K562 (cell line): ENCODE results near the gene SUPT20HL1. TPM values are rescaled to one million over a fixed set of nuclear protein-coding genes. Genes with fewer than 3 reads are reported as not detected.

ENCODE experiments used
- ATAC-seq: fragments of 200-7000 bp; cut with Tn5 transposase; 3 replicates; pipeline ENCODE4 v1.9.1; 2020; ENCODE audit warnings: moderate library complexity
- BruUV-seq: library from RNA; stranded (reverse); fragments of 400-500 nt; replicated peaks from 2 replicates; lab custom pipeline; 2021; lab: Mats Ljungman, UMichigan
- CTCF ChIA-PET: fragments of 300-600 bp; formaldehyde crosslinking; extraction: SDS; loops from one replicate; lab custom pipeline; 2021; ENCODE audit warnings: low intra/inter-chr PET ratio; lab: Yijun Ruan, JAX
- POLR2A ChIA-PET: fragments of 300-600, 350-650 bp; sonication (Branson Sonifier 250); formaldehyde crosslinking; extraction: SDS; loops from one replicate; lab custom pipeline; 2021; ENCODE audit warnings: antibody characterized with exemption, inconsistent platforms; lab: Yijun Ruan, JAX
- DNase-seq, 4 experiments: peaks; one replicate each; pipeline versions ENCODE4 v3.0.0 to v3.0.0-alpha.2; 2011 to 2018; ENCODE audit warnings: low spot score in 3 of 4, mixed read lengths in 3 of 4; ENCODE audit errors: extremely low read depth in 1 of 4
- FAIRE-seq: peaks from 2 replicates; lab custom pipeline; 2011; peaks lifted over from hg19 to GRCh38; lab: Jason Lieb, UNC
- H2AFZ ChIP-seq: 2 replicates; pipeline ENCODE4 v1.6.0; 2011; ENCODE audit warnings: low read depth, low read length, control low read depth, inconsistent platforms
- H3K27ac ChIP-seq: fragments of 200-600 bp; 3 replicates; pipeline ENCODE4 v1.8.0; 2011; ENCODE audit warnings: low read depth, mild to moderate bottlenecking, control low read depth, inconsistent platforms, low read length, moderate library complexity, mixed read lengths; ENCODE audit errors: extremely low read depth
- H3K27me3 ChIP-seq, 2 experiments: fragments of 300-600 bp in 1 of 2; 2 replicates in 1 of 2; 3 replicates in 1 of 2; pipeline versions ENCODE4 v1.6.0 to v1.8.0; 2011; ENCODE audit warnings: inconsistent platforms in 2 of 2, low read length in 2 of 2, mild to moderate bottlenecking in 1 of 2, mixed read lengths in 1 of 2, moderate library complexity in 1 of 2; ENCODE audit not compliant: control insufficient read depth in 2 of 2, insufficient read depth in 2 of 2
- H3K36me3 ChIP-seq: fragments of 300-600 bp; 3 replicates; pipeline ENCODE4 v1.8.0; 2011; ENCODE audit warnings: mild to moderate bottlenecking, low read length, inconsistent platforms; ENCODE audit not compliant: control insufficient read depth, insufficient read depth
- H3K4me1 ChIP-seq, 2 experiments: fragments of 200-600 bp in 1 of 2; replicated peaks in 1 of 2; 2 replicates in 1 of 2; 3 replicates in 1 of 2; pipeline versions ENCODE4 v1.5.1 to v1.8.0; 2011; ENCODE audit warnings: inconsistent platforms in 2 of 2, low read length in 2 of 2, mild to moderate bottlenecking in 1 of 2, mixed read lengths in 1 of 2, moderate library complexity in 1 of 2; ENCODE audit not compliant: control insufficient read depth in 2 of 2, insufficient read depth in 2 of 2
- H3K4me2 ChIP-seq: 2 replicates; pipeline ENCODE4 v1.6.1; 2011; ENCODE audit warnings: low read length, control low read depth, inconsistent platforms, mixed read lengths; ENCODE audit not compliant: insufficient read depth
- H3K4me3 ChIP-seq: fragments of 200-600 bp; sonication (generic), shearing (Covaris generic); 2 replicates; pipeline ENCODE4 v1.5.1; 2016; ENCODE audit warnings: control low read depth, inconsistent platforms
- H3K79me2 ChIP-seq: fragments of 200-600 bp; 3 replicates; pipeline ENCODE4 v1.8.0; 2011; ENCODE audit warnings: low read length, inconsistent platforms; ENCODE audit not compliant: control insufficient read depth, insufficient read depth
- H3K9ac ChIP-seq, 2 experiments: 2 replicates each; pipeline versions ENCODE4 v1.6.0 to v1.6.1; 2011; ENCODE audit warnings: low read depth in 2 of 2, low read length in 2 of 2, control low read depth in 1 of 2, inconsistent platforms in 1 of 2, mild to moderate bottlenecking in 1 of 2, mixed read lengths in 1 of 2; ENCODE audit not compliant: insufficient read depth in 1 of 2
- H3K9me1 ChIP-seq: one replicate; pipeline ENCODE4 v1.6.0; 2011; ENCODE audit warnings: inconsistent platforms, mild to moderate bottlenecking, low read length, moderate library complexity; ENCODE audit not compliant: control insufficient read depth, insufficient read depth
- H3K9me3 ChIP-seq: replicated peaks from 2 replicates; pipeline ENCODE4 v1.5.1; 2011; ENCODE audit warnings: low read depth, low read length, inconsistent platforms; ENCODE audit not compliant: control insufficient read depth, insufficient read depth
- H4K20me1 ChIP-seq: replicated peaks from 2 replicates; pipeline ENCODE4 v1.6.1; 2011; ENCODE audit warnings: low read length, inconsistent platforms, mixed read lengths; ENCODE audit not compliant: control insufficient read depth, insufficient read depth
- FOXK2 ChIP-seq, 2 experiments: fragments of 450-650 bp; IDR thresholded peaks in 1 of 2; conservative IDR thresholded peaks in 1 of 2; 2 replicates each; pipeline ENCODE4 v1.6.1; 2016; ENCODE audit warnings: low read depth in 2 of 2, mild to moderate bottlenecking in 1 of 2
- NR2F6 ChIP-seq: fragments of 450-650 bp; formaldehyde crosslinking; IDR thresholded peaks from 2 replicates; pipeline ENCODE4 v1.4.0; 2020; ENCODE audit warnings: mild to moderate bottlenecking
- NR3C1 ChIP-seq: sonication (generic); formaldehyde crosslinking; IDR thresholded peaks from 2 replicates; pipeline ENCODE4 v1.8.1; 2022; ENCODE audit warnings: missing genetic modification reagents
- PRPF4 ChIP-seq: fragments of 200-400 bp; formaldehyde crosslinking; IDR thresholded peaks from one replicate; pipeline ENCODE4 v1.6.1; 2017; ENCODE audit warnings: low read length, low read depth, mild to moderate bottlenecking; ENCODE audit not compliant: insufficient read depth, poor library complexity, severe bottlenecking
- SREBF1 ChIP-seq: fragments of 150-350 bp; IDR thresholded peaks from 2 replicates; pipeline ENCODE4 v1.6.1; 2014; ENCODE audit warnings: antibody characterized with exemption, low read depth, low read length, borderline replicate concordance
- ZNF431 ChIP-seq: sonication (generic); formaldehyde crosslinking; IDR thresholded peaks from 2 replicates; pipeline ENCODE4 v1.8.0; 2022; ENCODE audit warnings: mild to moderate bottlenecking, missing genetic modification reagents
- ZNF551 ChIP-seq: fragments of 250-450 bp; sonication (Bioruptor Pico); IDR thresholded peaks from 2 replicates; pipeline ENCODE4 v1.5.0; 2021; ENCODE audit warnings: mild to moderate bottlenecking, moderate library complexity
- ZSCAN29 ChIP-seq: fragments of 450-650 bp; IDR thresholded peaks from 2 replicates; pipeline ENCODE4 v1.6.1; 2017
- WGBS: fragments of 100-300 bp; shearing (Covaris generic); methylation state at CpG from one replicate; pipeline ENCODE4 v1.1.6; 2016; ENCODE audit warnings: low coverage, mixed read lengths; ENCODE audit not compliant: insufficient coverage; ENCODE audit errors: missing lambda C conversion rate; 5-methylcytosine and 5-hydroxymethylcytosine counted together
- in situ Hi-C: fragments of 300-500 bp; cut with MboI; formaldehyde crosslinking; loops from 4 replicates; pipeline ENCODE4 v1.15.0; 2018; ENCODE audit warnings: inconsistent platforms, mixed read lengths
- intact Hi-C: fragments of 100-400 bp; cut with micrococcal nuclease; formaldehyde crosslinking; loops from 2 replicates; pipeline ENCODE4 v1.14.2; 2022
- polyA plus RNA-seq, 8 experiments: library from polyadenylated mRNA; depleted of rRNA in 4 of 8; stranded (reverse) in 5 of 8; unstranded in 3 of 8; fragments of >200 nt; fragmentation: Nextera tagmentation in 2 of 8; fragmentation: Illumina TruSeq in 1 of 8; extraction: Ambion mirVana in 2 of 8; extraction: Trizol in 1 of 8; gene quantifications; 2 replicates each; pipeline versions ENCODE4 v1.2.1 to v1.2.3, GENCODE V29; 2011 to 2014; ENCODE audit warnings: inconsistent platforms in 1 of 8, missing spikeins in 1 of 8
- total RNA-seq, 7 experiments: library from RNA; depleted of rRNA in 6 of 7; stranded (reverse); fragments of >200 nt in 6 of 7; fragmentation: Illumina TruSeq in 2 of 7; extraction: Trizol in 2 of 7; gene quantifications; 2 replicates each; pipeline versions ENCODE4 v1.2.1 to v1.2.3, GENCODE V29; 2011 to 2021; ENCODE audit warnings: low replicate concordance in 1 of 7
- TF ChIP-seq, protein P1 (sequence below): fragments of 450-650 bp; IDR thresholded peaks from 2 replicates; pipeline ENCODE4 v1.6.1; 2016; ENCODE audit warnings: mild to moderate bottlenecking
- TF ChIP-seq, protein P2 (sequence below), 2 experiments: fragments of 450-650 bp; formaldehyde crosslinking in 1 of 2; IDR thresholded peaks; 2 replicates each; pipeline versions ENCODE4 v1.4.0 to v1.6.1; 2014 to 2020; ENCODE audit warnings: mild to moderate bottlenecking in 2 of 2, borderline replicate concordance in 1 of 2, low read depth in 1 of 2

The SUPT20HL1 gene
- total and polyA plus RNA-seq, 9 of the 15 experiments (the other 6 are each of a cell fraction or from before 2014, with no cell fraction given) = not detected

DNA sequence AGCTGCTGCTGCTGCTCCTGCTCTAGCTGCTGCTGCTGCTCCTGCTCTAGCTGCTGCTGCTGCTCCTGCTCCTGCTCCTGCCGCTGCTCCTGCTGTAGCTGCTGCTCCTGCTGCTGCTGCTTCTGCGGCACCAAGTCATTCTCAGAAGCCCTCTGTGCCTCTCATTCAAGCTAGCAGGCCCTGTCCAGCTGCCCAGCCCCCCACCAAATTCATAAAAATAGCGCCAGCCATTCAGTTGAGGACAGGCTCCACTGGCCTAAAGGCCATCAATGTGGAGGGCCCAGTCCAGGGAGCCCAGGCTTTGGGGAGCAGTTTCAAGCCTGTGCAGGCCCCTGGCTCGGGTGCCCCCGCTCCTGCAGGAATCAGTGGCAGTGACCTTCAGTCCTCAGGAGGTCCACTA lies 3.9 kb downstream of the SUPT20HL1 start:
- H3K9ac ChIP-seq = no peak overlapping the region
- DNase-seq (no peak), FAIRE-seq (no peak), ATAC-seq (no peak)
- no peaks in the 10 kb centered on the region for H4K20me1 ChIP-seq
- H3K36me3 ChIP-seq = no peaks in the 10 kb centered on the region
- intact Hi-C loops (no loop called here), in situ Hi-C loops (no loop called here)
- H3K4me2 ChIP-seq = no peak overlapping the region
- POLR2A ChIA-PET = no interaction called here
- no peak overlapping the region for H3K27ac ChIP-seq
- no TSS peak for BruUV-seq
- no peak overlapping the region for H2AFZ ChIP-seq
- no peaks in the 10 kb centered on the region for H3K9me3 ChIP-seq
- H3K27me3 ChIP-seq = peaks cover 0 to 30% of the 10 kb centered on the region in 2 experiments; a peak in 3 of 5 replicates
- no peak overlapping the region for H3K4me3 ChIP-seq
- peaks cover 0 to 5% of the 10 kb centered on the region in 2 experiments; a peak in 1 of 5 replicates for H3K4me1 ChIP-seq
- CTCF ChIA-PET = no interaction called here
- 0% methylated on average over 4 of the region's 5 CpGs for WGBS
- no peaks in the 10 kb centered on the region for H3K9me1 ChIP-seq
- H3K79me2 ChIP-seq = no peaks in the 10 kb centered on the region
- TF ChIP-seq SREBF1 (no peak), PRPF4 (no peak), NR2F6 (no peak), ZNF431 (CRISPR knock-in tag) (no peak), ZSCAN29 (no peak), NR3C1 (CRISPR knock-in tag) (no peak), FOXK2 (conservative IDR thresholded peaks at IDR 0.05 in 1 of 2, IDR thresholded peaks at IDR 0.05 in 1 of 2; ENCODE audit: low read depth in 2 of 2) (no peak), ZNF551 (no peak)
- TF ChIP-seq, protein P1, sequence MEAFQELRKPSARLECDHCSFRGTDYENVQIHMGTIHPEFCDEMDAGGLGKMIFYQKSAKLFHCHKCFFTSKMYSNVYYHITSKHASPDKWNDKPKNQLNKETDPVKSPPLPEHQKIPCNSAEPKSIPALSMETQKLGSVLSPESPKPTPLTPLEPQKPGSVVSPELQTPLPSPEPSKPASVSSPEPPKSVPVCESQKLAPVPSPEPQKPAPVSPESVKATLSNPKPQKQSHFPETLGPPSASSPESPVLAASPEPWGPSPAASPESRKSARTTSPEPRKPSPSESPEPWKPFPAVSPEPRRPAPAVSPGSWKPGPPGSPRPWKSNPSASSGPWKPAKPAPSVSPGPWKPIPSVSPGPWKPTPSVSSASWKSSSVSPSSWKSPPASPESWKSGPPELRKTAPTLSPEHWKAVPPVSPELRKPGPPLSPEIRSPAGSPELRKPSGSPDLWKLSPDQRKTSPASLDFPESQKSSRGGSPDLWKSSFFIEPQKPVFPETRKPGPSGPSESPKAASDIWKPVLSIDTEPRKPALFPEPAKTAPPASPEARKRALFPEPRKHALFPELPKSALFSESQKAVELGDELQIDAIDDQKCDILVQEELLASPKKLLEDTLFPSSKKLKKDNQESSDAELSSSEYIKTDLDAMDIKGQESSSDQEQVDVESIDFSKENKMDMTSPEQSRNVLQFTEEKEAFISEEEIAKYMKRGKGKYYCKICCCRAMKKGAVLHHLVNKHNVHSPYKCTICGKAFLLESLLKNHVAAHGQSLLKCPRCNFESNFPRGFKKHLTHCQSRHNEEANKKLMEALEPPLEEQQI = no peak
- TF ChIP-seq, protein P2, sequence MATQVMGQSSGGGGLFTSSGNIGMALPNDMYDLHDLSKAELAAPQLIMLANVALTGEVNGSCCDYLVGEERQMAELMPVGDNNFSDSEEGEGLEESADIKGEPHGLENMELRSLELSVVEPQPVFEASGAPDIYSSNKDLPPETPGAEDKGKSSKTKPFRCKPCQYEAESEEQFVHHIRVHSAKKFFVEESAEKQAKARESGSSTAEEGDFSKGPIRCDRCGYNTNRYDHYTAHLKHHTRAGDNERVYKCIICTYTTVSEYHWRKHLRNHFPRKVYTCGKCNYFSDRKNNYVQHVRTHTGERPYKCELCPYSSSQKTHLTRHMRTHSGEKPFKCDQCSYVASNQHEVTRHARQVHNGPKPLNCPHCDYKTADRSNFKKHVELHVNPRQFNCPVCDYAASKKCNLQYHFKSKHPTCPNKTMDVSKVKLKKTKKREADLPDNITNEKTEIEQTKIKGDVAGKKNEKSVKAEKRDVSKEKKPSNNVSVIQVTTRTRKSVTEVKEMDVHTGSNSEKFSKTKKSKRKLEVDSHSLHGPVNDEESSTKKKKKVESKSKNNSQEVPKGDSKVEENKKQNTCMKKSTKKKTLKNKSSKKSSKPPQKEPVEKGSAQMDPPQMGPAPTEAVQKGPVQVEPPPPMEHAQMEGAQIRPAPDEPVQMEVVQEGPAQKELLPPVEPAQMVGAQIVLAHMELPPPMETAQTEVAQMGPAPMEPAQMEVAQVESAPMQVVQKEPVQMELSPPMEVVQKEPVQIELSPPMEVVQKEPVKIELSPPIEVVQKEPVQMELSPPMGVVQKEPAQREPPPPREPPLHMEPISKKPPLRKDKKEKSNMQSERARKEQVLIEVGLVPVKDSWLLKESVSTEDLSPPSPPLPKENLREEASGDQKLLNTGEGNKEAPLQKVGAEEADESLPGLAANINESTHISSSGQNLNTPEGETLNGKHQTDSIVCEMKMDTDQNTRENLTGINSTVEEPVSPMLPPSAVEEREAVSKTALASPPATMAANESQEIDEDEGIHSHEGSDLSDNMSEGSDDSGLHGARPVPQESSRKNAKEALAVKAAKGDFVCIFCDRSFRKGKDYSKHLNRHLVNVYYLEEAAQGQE (IDR thresholded peaks at IDR 0.05; ENCODE audit: borderline replicate concordance) = no peak
- TF ChIP-seq, protein P2 (CRISPR knock-in tag; IDR thresholded peaks at IDR 0.05; ENCODE audit: low read depth) = no peak
